Measurements from ENCODE around the gene AP2A2.

AP2A2 gene

DNA sequence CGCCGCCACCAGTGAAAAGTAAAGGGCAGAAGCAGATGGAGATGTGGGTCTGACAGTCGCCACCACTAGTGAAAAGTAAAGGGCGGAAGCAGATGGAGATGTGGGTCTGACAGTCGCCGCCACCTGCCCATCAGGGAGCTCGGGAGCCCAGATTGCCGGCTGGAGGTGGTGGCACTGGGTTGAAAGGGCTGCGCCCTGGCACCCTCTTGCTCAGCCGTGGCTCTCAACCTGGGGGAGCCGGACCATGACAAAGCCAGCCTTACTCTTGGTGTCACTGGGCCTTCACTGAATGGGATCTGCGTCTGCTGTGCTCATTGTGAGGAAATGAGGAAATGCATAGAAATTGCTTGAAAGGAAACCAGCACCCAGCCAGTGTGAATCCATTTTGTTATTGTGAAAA is 36.3 kb downstream of the AP2A2 start:
- H3K36me3 ChIP-seq, result peaks cover 36% of the 10 kb centered on the region
- TF ChIP-seq CTCF (IDR thresholded peaks at IDR 0.05), result no peak
- no peak overlapping the region for H3K27ac ChIP-seq

GRCh38 chr11:962688-963087 is 37.0 kb downstream of the AP2A2 start:
- H3K4me3 ChIP-seq (ENCODE audit: low read depth in 1 of 2, low read length in 1 of 2), result no peak overlapping the region
- no peak overlapping the region for H3K27ac ChIP-seq
- H3K9me3 ChIP-seq, result no peaks in the 10 kb centered on the region
- peaks cover 34% of the 10 kb centered on the region for H3K36me3 ChIP-seq
- TF ChIP-seq CTCF (IDR thresholded peaks at IDR 0.05), result no peak
- no peaks in the 10 kb centered on the region for H3K27me3 ChIP-seq
- peaks cover 0 to 2% of the 10 kb centered on the region in 2 experiments for H3K4me1 ChIP-seq (ENCODE audit: control insufficient read depth in 1 of 2, insufficient read depth in 1 of 2, low read depth in 1 of 2, low read length in 1 of 2)

More for the DNA sequence above, 36.3 kb downstream of the AP2A2 start:
- no peak overlapping the region for H3K4me3 ChIP-seq (ENCODE audit: low read depth in 1 of 2, low read length in 1 of 2)
- H3K4me1 ChIP-seq (ENCODE audit: control insufficient read depth in 1 of 2, insufficient read depth in 1 of 2, low read depth in 1 of 2, low read length in 1 of 2), result no peaks in the 10 kb centered on the region
- no peaks in the 10 kb centered on the region for H3K27me3 ChIP-seq
- H3K9me3 ChIP-seq, result no peaks in the 10 kb centered on the region

- no peaks in the 10 kb centered on the region for H3K9me3 ChIP-seq
- H3K27me3 ChIP-seq, result no peaks in the 10 kb centered on the region
- H3K4me3 ChIP-seq (ENCODE audit: low read depth in 1 of 2, low read length in 1 of 2), result no peak overlapping the region
- peaks cover 10 to 14% of the 10 kb centered on the region in 2 experiments for H3K4me1 ChIP-seq (ENCODE audit: control insufficient read depth in 1 of 2, insufficient read depth in 1 of 2, low read depth in 1 of 2, low read length in 1 of 2)
- no peak for TF ChIP-seq CTCF (IDR thresholded peaks at IDR 0.05)
- H3K36me3 ChIP-seq, result peaks cover 36% of the 10 kb centered on the region
- H3K27ac ChIP-seq, result no peak overlapping the region
These were observed 38.2 kb downstream of the AP2A2 start for GRCh38 chr11:963852-964251.

DNA sequence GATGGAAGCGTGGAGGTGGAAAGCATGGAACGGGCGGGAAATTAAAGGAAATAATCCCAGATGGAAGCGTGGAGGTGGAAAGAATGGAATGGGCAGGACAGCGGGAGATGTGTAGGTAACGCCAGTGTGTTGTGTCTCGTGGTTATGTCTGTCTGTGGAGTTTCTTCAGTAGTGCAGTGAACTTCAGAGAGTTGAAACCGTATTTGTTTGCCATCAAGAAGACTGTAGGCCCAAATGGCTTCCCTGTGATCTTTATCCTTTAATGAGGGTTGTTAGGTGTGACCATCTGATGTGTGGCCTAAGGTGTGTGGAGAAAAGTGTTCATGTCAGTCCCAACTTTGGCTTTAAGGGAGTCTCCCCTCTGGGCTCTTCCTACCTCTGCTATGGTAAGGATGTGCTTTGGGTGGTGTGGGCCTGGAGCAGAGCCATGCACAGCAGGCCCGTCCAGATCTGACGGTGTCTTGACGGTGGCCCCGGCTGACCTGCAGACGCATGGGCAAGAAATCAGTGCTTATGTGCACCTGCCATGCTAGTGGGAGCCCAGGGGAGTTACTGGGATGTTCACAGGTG is 39.6 kb downstream of the AP2A2 start:
- TF ChIP-seq CTCF (IDR thresholded peaks at IDR 0.05), result no peak
- peaks cover 28% of the 10 kb centered on the region for H3K36me3 ChIP-seq
- H3K4me1 ChIP-seq (ENCODE audit: control insufficient read depth in 1 of 2, insufficient read depth in 1 of 2, low read depth in 1 of 2, low read length in 1 of 2), result peaks cover 21 to 23% of the 10 kb centered on the region in 2 experiments
- no peak overlapping the region for H3K4me3 ChIP-seq (ENCODE audit: low read depth in 1 of 2, low read length in 1 of 2)
- H3K27me3 ChIP-seq, result no peaks in the 10 kb centered on the region
- no peak overlapping the region for H3K27ac ChIP-seq
- no peaks in the 10 kb centered on the region for H3K9me3 ChIP-seq

GRCh38 chr11:967995-968751 is 42.5 kb downstream of the AP2A2 start:
- no peak overlapping the region for H3K27ac ChIP-seq
- TF ChIP-seq CTCF (IDR thresholded peaks at IDR 0.05), result no peak
- H3K4me1 ChIP-seq (ENCODE audit: control insufficient read depth in 1 of 2, insufficient read depth in 1 of 2, low read depth in 1 of 2, low read length in 1 of 2), result peaks cover 33 to 36% of the 10 kb centered on the region in 2 experiments
- H3K36me3 ChIP-seq, result peaks cover 33% of the 10 kb centered on the region
- H3K9me3 ChIP-seq, result no peaks in the 10 kb centered on the region
- H3K4me3 ChIP-seq (ENCODE audit: low read depth in 1 of 2, low read length in 1 of 2), result no peak overlapping the region
- no peaks in the 10 kb centered on the region for H3K27me3 ChIP-seq

Measured in neutrophil (primary cell).